WTC11 (cell line): ENCODE data around the gene LRP1. TPM values are rescaled to one million over a fixed set of nuclear protein-coding genes. Genes with fewer than 3 reads are reported as not detected.

Source experiments
- ATAC-seq: fragments of 200-7000 bp; cut with Tn5 transposase; 2 replicates; pipeline ENCODE4 v1.10.0; 2021; ENCODE audit warnings: mild to moderate bottlenecking, moderate library complexity
- CTCF ChIA-PET: fragments of 300-600 bp; sonication (Branson Sonifier 250); formaldehyde crosslinking; loops from one replicate; lab custom pipeline; 2021; ENCODE audit warnings: antibody characterized with exemption; lab: Charles Lee
- POLR2A ChIA-PET: fragments of 350-600 bp; sonication (Branson Sonifier 250); formaldehyde crosslinking; loops from one replicate; lab custom pipeline; 2021; ENCODE audit warnings: antibody characterized with exemption; lab: Charles Lee
- DNase-seq: peaks from one replicate; pipeline ENCODE4 v3.0.0; 2021; ENCODE audit warnings: low spot score
- H3K27ac Mint-ChIP-seq: 2 replicates; pipeline ENCODE4 v1.8.0; 2021; ENCODE audit warnings: mixed read lengths
- H3K27me3 Mint-ChIP-seq: 2 replicates; pipeline ENCODE4 v1.8.0; 2021; ENCODE audit warnings: low read depth, mild to moderate bottlenecking, moderate library complexity, mixed read lengths
- H3K36me3 Mint-ChIP-seq: 2 replicates; pipeline ENCODE4 v1.8.0; 2021; ENCODE audit warnings: mixed read lengths
- H3K4me1 Mint-ChIP-seq: 2 replicates; pipeline ENCODE4 v1.8.0; 2022; ENCODE audit warnings: mixed read lengths
- H3K4me3 Mint-ChIP-seq: 2 replicates; pipeline ENCODE4 v1.8.0; 2021; ENCODE audit warnings: mild to moderate bottlenecking, moderate library complexity, mixed read lengths
- H3K9me3 Mint-ChIP-seq: 2 replicates; pipeline ENCODE4 v1.8.0; 2021; ENCODE audit warnings: mixed read lengths
- AR ChIP-seq: fragments of 250-450 bp; sonication (Bioruptor Pico); IDR thresholded peaks from 2 replicates; pipeline ENCODE4 v1.9.0; 2021; ENCODE audit warnings: mild to moderate bottlenecking
- ATF3 ChIP-seq: sonication (generic); formaldehyde crosslinking; conservative IDR thresholded peaks from 2 replicates; pipeline ENCODE4 v1.8.1; 2022; ENCODE audit warnings: mild to moderate bottlenecking, missing genetic modification reagents
- CBFB ChIP-seq: sonication (generic); formaldehyde crosslinking; IDR thresholded peaks from 2 replicates; pipeline ENCODE4 v1.8.1; 2022; ENCODE audit warnings: mild to moderate bottlenecking, low read depth, missing genetic modification reagents
- CTCF ChIP-seq: fragments of 200-600 bp; IDR thresholded peaks from 2 replicates; pipeline ENCODE4 v1.8.0; 2022; ENCODE audit warnings: antibody characterized with exemption
- FOXP1 ChIP-seq: sonication (generic); formaldehyde crosslinking; IDR thresholded peaks from 2 replicates; pipeline ENCODE4 v1.8.0; 2022; ENCODE audit warnings: missing genetic modification reagents, mild to moderate bottlenecking, moderate library complexity, borderline replicate concordance
- MYBL2 ChIP-seq: sonication (generic); formaldehyde crosslinking; IDR thresholded peaks from 2 replicates; pipeline ENCODE4 v1.8.1; 2023; ENCODE audit warnings: mild to moderate bottlenecking, moderate library complexity, missing genetic modification reagents
- NR1H2 ChIP-seq: sonication (generic); formaldehyde crosslinking; IDR thresholded peaks from 2 replicates; pipeline ENCODE4 v1.9.0; 2021; ENCODE audit warnings: mild to moderate bottlenecking, moderate library complexity, missing genetic modification reagents
- OVOL2 ChIP-seq: fragments of 250-450 bp; sonication (Bioruptor Pico); IDR thresholded peaks from 2 replicates; pipeline ENCODE4 v1.9.0; 2021; ENCODE audit warnings: mild to moderate bottlenecking, borderline replicate concordance
- RORB ChIP-seq: fragments of 250-450 bp; sonication (Bioruptor Pico); IDR thresholded peaks from 2 replicates; pipeline ENCODE4 v1.9.0; 2021; ENCODE audit warnings: mild to moderate bottlenecking
- SP1 ChIP-seq: sonication (generic); formaldehyde crosslinking; conservative IDR thresholded peaks from 2 replicates; pipeline ENCODE4 v1.8.1; 2022; ENCODE audit warnings: missing genetic modification reagents
- ZBTB21 ChIP-seq: sonication (generic); formaldehyde crosslinking; IDR thresholded peaks from 2 replicates; pipeline ENCODE4 v1.8.1; 2023; ENCODE audit warnings: mild to moderate bottlenecking, missing genetic modification reagents, borderline replicate concordance
- total RNA-seq: library from RNA; stranded (reverse); gene quantifications from 3 replicates; pipeline ENCODE4 v1.2.3, GENCODE V29; 2021
- TF ChIP-seq, protein P1 (sequence below): sonication (generic); formaldehyde crosslinking; IDR thresholded peaks from 2 replicates; pipeline ENCODE4 v1.8.1; 2023; ENCODE audit warnings: mild to moderate bottlenecking, missing genetic modification reagents
- TF ChIP-seq, protein P2 (sequence below): sonication (generic); formaldehyde crosslinking; IDR thresholded peaks from 2 replicates; pipeline ENCODE4 v1.8.1; 2022; ENCODE audit warnings: low read depth, missing genetic modification reagents, borderline replicate concordance
- TF ChIP-seq, protein P3 (sequence below): sonication (generic); formaldehyde crosslinking; conservative IDR thresholded peaks from 2 replicates; pipeline ENCODE4 v1.8.1; 2023; ENCODE audit warnings: mild to moderate bottlenecking, low read depth, missing genetic modification reagents, moderate library complexity
- TF ChIP-seq, protein P4 (sequence below): sonication (generic); formaldehyde crosslinking; IDR thresholded peaks from 2 replicates; pipeline ENCODE4 v1.8.1; 2022; ENCODE audit warnings: mild to moderate bottlenecking, moderate library complexity, missing genetic modification reagents

The LRP1 gene
- total RNA-seq, 1 experiment from 2014 or later, result 120 TPM

DNA sequence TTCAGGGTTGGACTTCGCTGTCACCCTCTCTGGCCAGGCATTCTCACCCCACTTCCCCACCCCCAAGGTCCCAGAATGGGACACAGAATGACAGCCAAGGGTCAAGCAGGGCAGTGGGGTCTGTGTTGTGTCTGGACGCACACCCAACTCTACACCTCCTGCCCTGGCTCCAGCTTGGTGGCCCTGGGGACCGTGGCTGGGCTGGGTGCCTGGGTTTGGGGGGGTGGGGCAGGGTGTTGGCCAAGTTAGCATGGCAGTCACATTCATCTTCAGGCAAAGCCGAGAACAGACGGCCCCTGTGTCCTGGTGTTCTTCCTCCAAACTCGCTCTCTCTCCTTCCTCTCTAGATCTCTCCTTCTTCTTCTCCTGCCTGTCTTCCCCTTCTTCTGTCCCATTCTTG lies 5.6 kb downstream of the LRP1 start:
- ChIA-PET POLR2A (no interaction called here), CTCF (interaction anchor here (0.7 to 2.3 kb wide), 7 partner anchors 10 to 109 kb away, joined by 3 to 11 read pairs (median 8); no protein-coding TSS in a partner anchor)
- Mint-ChIP-seq H3K4me3 (no peak overlapping the region; the same call in 1 of the 2 replicates), H3K27ac (peak overlapping the region; percentile 82), H3K27me3 (no peaks in the 10 kb centered on the region), H3K9me3 (no peaks in the 10 kb centered on the region), H3K4me1 (peaks cover 70% of the 10 kb centered on the region), H3K36me3 (peaks cover 4% of the 10 kb centered on the region; the same call in 1 of the 2 replicates)
- no peak for DNase-seq
- no peak for ATAC-seq
- TF ChIP-seq NR1H2, result no peak
- TF ChIP-seq, protein P1, sequence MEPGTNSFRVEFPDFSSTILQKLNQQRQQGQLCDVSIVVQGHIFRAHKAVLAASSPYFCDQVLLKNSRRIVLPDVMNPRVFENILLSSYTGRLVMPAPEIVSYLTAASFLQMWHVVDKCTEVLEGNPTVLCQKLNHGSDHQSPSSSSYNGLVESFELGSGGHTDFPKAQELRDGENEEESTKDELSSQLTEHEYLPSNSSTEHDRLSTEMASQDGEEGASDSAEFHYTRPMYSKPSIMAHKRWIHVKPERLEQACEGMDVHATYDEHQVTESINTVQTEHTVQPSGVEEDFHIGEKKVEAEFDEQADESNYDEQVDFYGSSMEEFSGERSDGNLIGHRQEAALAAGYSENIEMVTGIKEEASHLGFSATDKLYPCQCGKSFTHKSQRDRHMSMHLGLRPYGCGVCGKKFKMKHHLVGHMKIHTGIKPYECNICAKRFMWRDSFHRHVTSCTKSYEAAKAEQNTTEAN, result no peak
- no peak for TF ChIP-seq FOXP1 (CRISPR knock-in tag)
- TF ChIP-seq SP1 (CRISPR knock-in tag), result no peak
- TF ChIP-seq, protein P2, sequence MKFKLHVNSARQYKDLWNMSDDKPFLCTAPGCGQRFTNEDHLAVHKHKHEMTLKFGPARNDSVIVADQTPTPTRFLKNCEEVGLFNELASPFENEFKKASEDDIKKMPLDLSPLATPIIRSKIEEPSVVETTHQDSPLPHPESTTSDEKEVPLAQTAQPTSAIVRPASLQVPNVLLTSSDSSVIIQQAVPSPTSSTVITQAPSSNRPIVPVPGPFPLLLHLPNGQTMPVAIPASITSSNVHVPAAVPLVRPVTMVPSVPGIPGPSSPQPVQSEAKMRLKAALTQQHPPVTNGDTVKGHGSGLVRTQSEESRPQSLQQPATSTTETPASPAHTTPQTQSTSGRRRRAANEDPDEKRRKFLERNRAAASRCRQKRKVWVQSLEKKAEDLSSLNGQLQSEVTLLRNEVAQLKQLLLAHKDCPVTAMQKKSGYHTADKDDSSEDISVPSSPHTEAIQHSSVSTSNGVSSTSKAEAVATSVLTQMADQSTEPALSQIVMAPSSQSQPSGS (CRISPR knock-in tag), result no peak
- TF ChIP-seq AR (CRISPR knock-in tag), result no peak
- no peak for TF ChIP-seq RORB (CRISPR knock-in tag)
- no peak for TF ChIP-seq CTCF
- TF ChIP-seq CBFB (CRISPR knock-in tag), result no peak
- TF ChIP-seq MYBL2 (CRISPR knock-in tag), result no peak
- TF ChIP-seq, protein P3, sequence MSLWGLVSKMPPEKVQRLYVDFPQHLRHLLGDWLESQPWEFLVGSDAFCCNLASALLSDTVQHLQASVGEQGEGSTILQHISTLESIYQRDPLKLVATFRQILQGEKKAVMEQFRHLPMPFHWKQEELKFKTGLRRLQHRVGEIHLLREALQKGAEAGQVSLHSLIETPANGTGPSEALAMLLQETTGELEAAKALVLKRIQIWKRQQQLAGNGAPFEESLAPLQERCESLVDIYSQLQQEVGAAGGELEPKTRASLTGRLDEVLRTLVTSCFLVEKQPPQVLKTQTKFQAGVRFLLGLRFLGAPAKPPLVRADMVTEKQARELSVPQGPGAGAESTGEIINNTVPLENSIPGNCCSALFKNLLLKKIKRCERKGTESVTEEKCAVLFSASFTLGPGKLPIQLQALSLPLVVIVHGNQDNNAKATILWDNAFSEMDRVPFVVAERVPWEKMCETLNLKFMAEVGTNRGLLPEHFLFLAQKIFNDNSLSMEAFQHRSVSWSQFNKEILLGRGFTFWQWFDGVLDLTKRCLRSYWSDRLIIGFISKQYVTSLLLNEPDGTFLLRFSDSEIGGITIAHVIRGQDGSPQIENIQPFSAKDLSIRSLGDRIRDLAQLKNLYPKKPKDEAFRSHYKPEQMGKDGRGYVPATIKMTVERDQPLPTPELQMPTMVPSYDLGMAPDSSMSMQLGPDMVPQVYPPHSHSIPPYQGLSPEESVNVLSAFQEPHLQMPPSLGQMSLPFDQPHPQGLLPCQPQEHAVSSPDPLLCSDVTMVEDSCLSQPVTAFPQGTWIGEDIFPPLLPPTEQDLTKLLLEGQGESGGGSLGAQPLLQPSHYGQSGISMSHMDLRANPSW (CRISPR knock-in tag), result no peak
- no peak for TF ChIP-seq OVOL2 (CRISPR knock-in tag)
- TF ChIP-seq ATF3 (CRISPR knock-in tag), result no peak

- CTCF ChIA-PET, result interaction anchor here (0.6 to 3.2 kb wide), 13 partner anchors 8 to 340 kb away, joined by 3 to 17 read pairs (median 5); partner anchors contain the start of gene STAT6
- POLR2A ChIA-PET, result interaction anchor here (0.9 to 1.6 kb wide), 2 partner anchors 37 to 46 kb away, joined by 3 to 7 read pairs; partner anchors contain the start of gene NAB2
- no peak; the same call in 1 of the 2 replicates for ATAC-seq
- no peak for TF ChIP-seq MYBL2 (CRISPR knock-in tag)
- TF ChIP-seq, protein P3 (CRISPR knock-in tag), result no peak
- TF ChIP-seq, protein P4, sequence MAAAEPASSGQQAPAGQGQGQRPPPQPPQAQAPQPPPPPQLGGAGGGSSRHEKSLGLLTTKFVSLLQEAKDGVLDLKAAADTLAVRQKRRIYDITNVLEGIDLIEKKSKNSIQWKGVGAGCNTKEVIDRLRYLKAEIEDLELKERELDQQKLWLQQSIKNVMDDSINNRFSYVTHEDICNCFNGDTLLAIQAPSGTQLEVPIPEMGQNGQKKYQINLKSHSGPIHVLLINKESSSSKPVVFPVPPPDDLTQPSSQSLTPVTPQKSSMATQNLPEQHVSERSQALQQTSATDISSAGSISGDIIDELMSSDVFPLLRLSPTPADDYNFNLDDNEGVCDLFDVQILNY (CRISPR knock-in tag), result no peak
- TF ChIP-seq ZBTB21, result no peak
Observed at GRCh38 chr12:57134949-57135348, 6.7 kb downstream of the LRP1 start.

More at GRCh38 chr12:57134949-57135348, 6.7 kb downstream of the LRP1 start:
- Mint-ChIP-seq H3K27me3 (no peaks in the 10 kb centered on the region), H3K4me1 (peaks cover 65% of the 10 kb centered on the region), H3K36me3 (peaks cover 13% of the 10 kb centered on the region), H3K27ac (peak overlapping the region; percentile 96), H3K4me3 (no peak overlapping the region), H3K9me3 (no peaks in the 10 kb centered on the region)
- DNase-seq, result no peak
